ENCODE data around the gene SELENOS.

The SELENOS gene

DNA sequence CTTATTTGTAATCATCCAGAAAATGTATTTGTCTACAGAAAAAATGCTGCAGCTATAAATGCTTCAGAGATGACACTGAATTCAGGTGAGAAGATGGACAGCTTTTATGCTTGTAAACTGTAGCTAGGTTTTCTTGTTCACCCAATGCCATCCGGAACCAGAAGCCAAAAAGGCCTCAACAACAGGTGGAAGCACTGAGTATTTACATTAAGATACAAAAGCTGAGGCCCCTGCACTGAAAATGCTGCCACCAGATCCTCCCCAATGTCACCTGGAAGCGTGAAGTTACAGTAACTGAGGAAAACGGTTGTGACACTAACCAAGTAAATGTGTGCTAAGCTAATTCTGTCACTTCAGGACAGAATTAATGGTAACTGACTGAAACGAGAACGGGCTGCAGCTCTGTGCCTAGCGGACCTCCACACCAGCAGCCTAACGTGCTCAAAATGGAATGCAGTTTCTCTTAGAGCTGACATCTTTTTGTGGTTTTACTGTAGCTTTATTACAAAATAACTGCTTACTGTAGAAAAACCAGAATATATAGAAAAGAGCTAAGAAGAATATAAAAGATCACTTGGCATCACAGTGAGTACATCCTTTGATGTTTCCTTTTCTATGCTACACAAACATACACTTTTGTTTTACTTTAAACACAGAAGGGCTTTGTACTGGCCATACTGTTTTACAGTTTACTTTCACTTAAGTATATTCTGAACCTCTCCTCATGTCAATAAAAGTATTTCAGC is 33.1 kb downstream of the SELENOS start:
- H3K79me1 ChIP-seq (replicated peaks; ENCODE audit: low read length, poor library complexity, severe bottlenecking): no peaks in the 10 kb centered on the region
- no peak overlapping the region for H3K4ac ChIP-seq (ENCODE audit: low read depth in 1 of 2, low read length in 2 of 2)
- no peak overlapping the region for H2AFZ ChIP-seq (ENCODE audit: low read depth, low read length)
- H2BK12ac ChIP-seq (ENCODE audit: low read length in 2 of 2): no peak overlapping the region
- H3K9me3 ChIP-seq (ENCODE audit: control insufficient read depth, low read length): no peaks in the 10 kb centered on the region
- no peak overlapping the region for H3K27ac ChIP-seq (ENCODE audit: low read length, poor library complexity, severe bottlenecking)
- H4K8ac ChIP-seq (ENCODE audit: low read length): peak overlapping the region; percentile 55
- H3K36me3 ChIP-seq (ENCODE audit: control insufficient read depth in 1 of 2, insufficient read depth in 2 of 2, low read depth in 1 of 2, low read length in 2 of 2): peaks cover 28 to 29% of the 10 kb centered on the region in 2 experiments
- H4K91ac ChIP-seq (ENCODE audit: low read length): no peak overlapping the region
- no peak overlapping the region for H3K18ac ChIP-seq (ENCODE audit: low read depth in 1 of 2, low read length in 2 of 2)
- H2BK5ac ChIP-seq (ENCODE audit: low read depth, low read length, poor library complexity, severe bottlenecking): no peak overlapping the region
- H2BK15ac ChIP-seq (ENCODE audit: low read depth, poor library complexity, severe bottlenecking): no peak overlapping the region
- H3K4me2 ChIP-seq (ENCODE audit: low read length, poor library complexity, severe bottlenecking): no peak overlapping the region
- H3K4me3 ChIP-seq (ENCODE audit: insufficient read depth in 1 of 2, low read depth in 1 of 2, low read length in 2 of 2): no peak overlapping the region
- no peaks in the 10 kb centered on the region for H3K27me3 ChIP-seq (ENCODE audit: control insufficient read depth in 1 of 2, insufficient read depth in 1 of 2, low read length in 2 of 2)
- no peak for DNase-seq
- peak overlapping the region; percentile 3 for H3K9ac ChIP-seq (ENCODE audit: low read length)
- H2BK120ac ChIP-seq (ENCODE audit: low read depth, low read length): no peak overlapping the region
- no peak overlapping the region for H2AK5ac ChIP-seq (ENCODE audit: low read length, severe bottlenecking)
- no peak overlapping the region for H3K14ac ChIP-seq (ENCODE audit: low read length in 2 of 2)
- peaks cover 18% of the 10 kb centered on the region for H3K4me1 ChIP-seq (ENCODE audit: control insufficient read depth, insufficient read depth, low read depth, low read length)
- H3K23ac ChIP-seq (ENCODE audit: low read length in 2 of 2): no peak overlapping the region
- WGBS: 90% methylated on average over 5 of the region's 7 CpGs

- no peak overlapping the region for H2BK12ac ChIP-seq (ENCODE audit: low read length in 2 of 2)
- H3K27me3 ChIP-seq (ENCODE audit: control insufficient read depth in 1 of 2, insufficient read depth in 1 of 2, low read length in 2 of 2): no peaks in the 10 kb centered on the region
- no peak overlapping the region for H2AFZ ChIP-seq (ENCODE audit: low read depth, low read length)
- H3K18ac ChIP-seq (ENCODE audit: low read depth in 1 of 2, low read length in 2 of 2): no peak overlapping the region
- no peak for DNase-seq
- no peak overlapping the region for H3K4ac ChIP-seq (ENCODE audit: low read depth in 1 of 2, low read length in 2 of 2)
- H3K4me2 ChIP-seq (ENCODE audit: low read length, poor library complexity, severe bottlenecking): no peak overlapping the region
- H3K27ac ChIP-seq (ENCODE audit: low read length, poor library complexity, severe bottlenecking): no peak overlapping the region
- H3K4me3 ChIP-seq (ENCODE audit: insufficient read depth in 1 of 2, low read depth in 1 of 2, low read length in 2 of 2): no peak overlapping the region
- no peak overlapping the region for H2BK120ac ChIP-seq (ENCODE audit: low read depth, low read length)
- no peak overlapping the region for H2BK5ac ChIP-seq (ENCODE audit: low read depth, low read length, poor library complexity, severe bottlenecking)
- H3K9me3 ChIP-seq (ENCODE audit: control insufficient read depth, low read length): no peaks in the 10 kb centered on the region
- no peak overlapping the region for H2BK15ac ChIP-seq (ENCODE audit: low read depth, poor library complexity, severe bottlenecking)
- 98% methylated on average over 9 of the region's 9 CpGs for WGBS
- H3K79me1 ChIP-seq (replicated peaks; ENCODE audit: low read length, poor library complexity, severe bottlenecking): no peaks in the 10 kb centered on the region
- H3K14ac ChIP-seq (ENCODE audit: low read length in 2 of 2): no peak overlapping the region
- no peak overlapping the region for H2AK5ac ChIP-seq (ENCODE audit: low read length, severe bottlenecking)
- H3K4me1 ChIP-seq (ENCODE audit: control insufficient read depth, insufficient read depth, low read depth, low read length): peaks cover 19% of the 10 kb centered on the region
- H4K91ac ChIP-seq (ENCODE audit: low read length): no peak overlapping the region
- H3K23ac ChIP-seq (ENCODE audit: low read length in 2 of 2): no peak overlapping the region
- peaks cover 28 to 32% of the 10 kb centered on the region in 2 experiments for H3K36me3 ChIP-seq (ENCODE audit: control insufficient read depth in 1 of 2, insufficient read depth in 2 of 2, low read depth in 1 of 2, low read length in 2 of 2)
- no peak overlapping the region for H3K9ac ChIP-seq (ENCODE audit: low read length)
- no peak overlapping the region for H4K8ac ChIP-seq (ENCODE audit: low read length)
Observed at GRCh38 chr15:101243420-101243819, 33.9 kb downstream of the SELENOS start.

DNA sequence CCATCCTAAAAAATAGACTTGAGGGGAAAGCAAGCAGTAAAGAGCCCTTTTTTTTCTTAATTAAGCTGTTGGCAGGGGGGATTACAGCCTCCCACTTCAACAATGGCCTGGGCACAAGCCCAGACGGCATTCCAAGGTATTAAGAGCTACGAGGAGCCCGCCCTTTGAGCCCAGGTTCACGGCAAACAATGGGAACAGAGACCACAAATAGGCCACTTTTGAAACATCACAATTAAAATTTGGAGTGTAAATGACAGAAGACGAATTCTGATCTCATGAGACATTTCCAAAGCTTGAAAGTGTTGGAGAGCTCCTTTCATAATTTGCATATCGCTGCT is 34.3 kb downstream of the SELENOS start:
- no peak overlapping the region for H3K9ac ChIP-seq (ENCODE audit: low read length)
- H3K27me3 ChIP-seq (ENCODE audit: control insufficient read depth in 1 of 2, insufficient read depth in 1 of 2, low read length in 2 of 2): no peaks in the 10 kb centered on the region
- H3K36me3 ChIP-seq (ENCODE audit: control insufficient read depth in 1 of 2, insufficient read depth in 2 of 2, low read depth in 1 of 2, low read length in 2 of 2): peaks cover 25 to 28% of the 10 kb centered on the region in 2 experiments
- H3K27ac ChIP-seq (ENCODE audit: low read length, poor library complexity, severe bottlenecking): no peak overlapping the region
- H3K4me2 ChIP-seq (ENCODE audit: low read length, poor library complexity, severe bottlenecking): no peak overlapping the region
- no peaks in the 10 kb centered on the region for H3K9me3 ChIP-seq (ENCODE audit: control insufficient read depth, low read length)
- no peak overlapping the region for H4K91ac ChIP-seq (ENCODE audit: low read length)
- H4K8ac ChIP-seq (ENCODE audit: low read length): no peak overlapping the region
- H2BK12ac ChIP-seq (ENCODE audit: low read length in 2 of 2): no peak overlapping the region
- H2AK5ac ChIP-seq (ENCODE audit: low read length, severe bottlenecking): no peak overlapping the region
- no peaks in the 10 kb centered on the region for H3K79me1 ChIP-seq (replicated peaks; ENCODE audit: low read length, poor library complexity, severe bottlenecking)
- H3K18ac ChIP-seq (ENCODE audit: low read depth in 1 of 2, low read length in 2 of 2): no peak overlapping the region
- H3K4me3 ChIP-seq (ENCODE audit: insufficient read depth in 1 of 2, low read depth in 1 of 2, low read length in 2 of 2): no peak overlapping the region
- H2AFZ ChIP-seq (ENCODE audit: low read depth, low read length): no peak overlapping the region
- H2BK15ac ChIP-seq (ENCODE audit: low read depth, poor library complexity, severe bottlenecking): no peak overlapping the region
- no peak overlapping the region for H2BK120ac ChIP-seq (ENCODE audit: low read depth, low read length)
- no peak overlapping the region for H3K23ac ChIP-seq (ENCODE audit: low read length in 2 of 2)
- no peak for DNase-seq
- WGBS: 91% methylated on average over 6 of the region's 6 CpGs
- no peak overlapping the region for H2BK5ac ChIP-seq (ENCODE audit: low read depth, low read length, poor library complexity, severe bottlenecking)
- H3K4me1 ChIP-seq (ENCODE audit: control insufficient read depth, insufficient read depth, low read depth, low read length): peaks cover 19% of the 10 kb centered on the region
- H3K4ac ChIP-seq (ENCODE audit: low read depth in 1 of 2, low read length in 2 of 2): no peak overlapping the region
- H3K14ac ChIP-seq (ENCODE audit: low read length in 2 of 2): no peak overlapping the region

DNA sequence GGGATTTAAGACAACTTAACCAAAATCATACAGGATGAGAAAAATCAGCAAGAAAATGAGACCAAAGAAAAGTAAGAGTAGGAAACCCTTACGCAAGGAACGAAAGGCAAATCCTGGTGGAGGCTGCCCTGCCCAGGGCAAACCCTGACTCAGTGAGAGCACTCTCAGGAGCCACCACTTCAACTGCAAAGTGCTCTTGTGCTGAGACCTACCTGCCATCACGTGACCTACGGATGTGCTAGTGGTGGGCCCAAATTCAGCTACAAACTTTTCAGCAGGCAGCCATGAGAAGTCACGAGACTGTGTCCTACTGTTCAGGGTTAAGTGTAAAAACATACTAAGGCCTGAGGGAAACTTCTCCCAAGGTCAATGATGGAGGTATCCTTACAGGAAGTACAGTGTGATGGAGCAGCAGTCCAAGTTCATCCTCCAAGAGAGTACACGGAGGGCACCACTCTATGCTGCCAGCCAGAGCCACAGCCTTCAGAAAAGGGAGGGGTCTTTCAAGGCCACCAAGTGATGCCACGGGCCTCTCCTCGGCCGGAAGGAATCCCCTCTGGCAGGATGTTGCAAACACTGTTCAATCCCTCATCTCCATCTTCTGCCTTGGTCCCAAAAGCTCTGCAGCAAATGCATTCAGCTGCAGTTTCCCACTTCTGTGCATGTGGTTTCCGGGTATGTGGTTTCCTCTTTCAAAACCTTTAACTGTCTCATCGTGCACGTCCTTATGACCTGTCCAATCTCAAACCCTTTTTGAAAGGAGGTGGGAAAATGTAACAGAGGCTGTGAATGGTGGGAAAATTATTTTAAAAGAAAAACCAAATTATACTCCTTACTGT is 34.9 kb downstream of the SELENOS start:
- H4K91ac ChIP-seq (ENCODE audit: low read length): no peak overlapping the region
- H3K4ac ChIP-seq (ENCODE audit: low read depth in 1 of 2, low read length in 2 of 2): no peak overlapping the region
- 91% methylated on average over 10 of the region's 12 CpGs for WGBS
- no peak overlapping the region for H2BK12ac ChIP-seq (ENCODE audit: low read length in 2 of 2)
- no peak overlapping the region for H3K14ac ChIP-seq (ENCODE audit: low read length in 2 of 2)
- no peak overlapping the region for H3K27ac ChIP-seq (ENCODE audit: low read length, poor library complexity, severe bottlenecking)
- H3K9ac ChIP-seq (ENCODE audit: low read length): no peak overlapping the region
- no peak overlapping the region for H3K4me2 ChIP-seq (ENCODE audit: low read length, poor library complexity, severe bottlenecking)
- H2AK5ac ChIP-seq (ENCODE audit: low read length, severe bottlenecking): no peak overlapping the region
- H2BK15ac ChIP-seq (ENCODE audit: low read depth, poor library complexity, severe bottlenecking): no peak overlapping the region
- peak; percentile 56 for DNase-seq
- H3K9me3 ChIP-seq (ENCODE audit: control insufficient read depth, low read length): no peaks in the 10 kb centered on the region
- peaks cover 19% of the 10 kb centered on the region for H3K4me1 ChIP-seq (ENCODE audit: control insufficient read depth, insufficient read depth, low read depth, low read length)
- no peak overlapping the region for H3K18ac ChIP-seq (ENCODE audit: low read depth in 1 of 2, low read length in 2 of 2)
- no peak overlapping the region for H2BK5ac ChIP-seq (ENCODE audit: low read depth, low read length, poor library complexity, severe bottlenecking)
- H2BK120ac ChIP-seq (ENCODE audit: low read depth, low read length): no peak overlapping the region
- H3K4me3 ChIP-seq (ENCODE audit: insufficient read depth in 1 of 2, low read depth in 1 of 2, low read length in 2 of 2): no peak overlapping the region
- H3K79me1 ChIP-seq (replicated peaks; ENCODE audit: low read length, poor library complexity, severe bottlenecking): no peaks in the 10 kb centered on the region
- H3K36me3 ChIP-seq (ENCODE audit: control insufficient read depth in 1 of 2, insufficient read depth in 2 of 2, low read depth in 1 of 2, low read length in 2 of 2): peaks cover 23 to 24% of the 10 kb centered on the region in 2 experiments
- no peak overlapping the region for H3K23ac ChIP-seq (ENCODE audit: low read length in 2 of 2)
- peak overlapping the region; percentile 52 for H4K8ac ChIP-seq (ENCODE audit: low read length)
- H3K27me3 ChIP-seq (ENCODE audit: control insufficient read depth in 1 of 2, insufficient read depth in 1 of 2, low read length in 2 of 2): no peaks in the 10 kb centered on the region
- no peak overlapping the region for H2AFZ ChIP-seq (ENCODE audit: low read depth, low read length)

All from mesenchymal stem cell (in vitro differentiated cells and primary cell).